GM19452 (cell line): ENCODE data around the gene NRDE2.
"Not testable (repeated sequence)": the region's sequence is repeated elsewhere in the genome, so short reads cannot be mapped to it uniquely, and the experiment has no call there.

Experiments
- ATAC-seq: cut with Tn5 transposase; IDR thresholded peaks from one replicate; pipeline ENCODE4 v1.9.1; 2021; ENCODE audit not compliant: unreplicated experiment

NRDE2 gene

GRCh38 chr14:90344331-90345238 is 12.8 kb upstream of the NRDE2 start:
- ATAC-seq: no peak

GRCh38 chr14:90342327-90342726 is 10.6 kb upstream of the NRDE2 start:
- no peak for ATAC-seq

- no peak for ATAC-seq
Measured at GRCh38 chr14:90341784-90342183, 10.0 kb upstream of the NRDE2 start.

- ATAC-seq: not testable (repeated sequence)
Measured at GRCh38 chr14:90341232-90341631, 9.5 kb upstream of the NRDE2 start.

- ATAC-seq: no peak
Measured at GRCh38 chr14:90336985-90337384, 5.2 kb upstream of the NRDE2 start.

GRCh38 chr14:90336401-90336800 is 4.7 kb upstream of the NRDE2 start:
- ATAC-seq: no peak

- peak; percentile 2 for ATAC-seq
Measured at GRCh38 chr14:90332271-90332584, 487 bp upstream of the NRDE2 start.

GRCh38 chr14:90330203-90331196 is 1.2 kb downstream of the NRDE2 start:
- no peak for ATAC-seq

- no peak for ATAC-seq
Measured at GRCh38 chr14:90321891-90322290, 9.8 kb downstream of the NRDE2 start.

- no peak for ATAC-seq
Measured at GRCh38 chr14:90319634-90320541, 11.9 kb downstream of the NRDE2 start.

GRCh38 chr14:90319173-90319572 is 12.6 kb downstream of the NRDE2 start:
- no peak for ATAC-seq

GRCh38 chr14:90318016-90318415 is 13.7 kb downstream of the NRDE2 start:
- no peak for ATAC-seq

GRCh38 chr14:90317286-90317685 is 14.5 kb downstream of the NRDE2 start:
- no peak for ATAC-seq

GRCh38 chr14:90308561-90308960 is 23.2 kb downstream of the NRDE2 start:
- no peak for ATAC-seq

- no peak for ATAC-seq
Measured at GRCh38 chr14:90305176-90305601, 26.6 kb downstream of the NRDE2 start.

- ATAC-seq: no peak
Measured at GRCh38 chr14:90304502-90304901, 27.2 kb downstream of the NRDE2 start.

- no peak for ATAC-seq
Measured at GRCh38 chr14:90303473-90303872, 28.3 kb downstream of the NRDE2 start.

- ATAC-seq: no peak
Measured at GRCh38 chr14:90302529-90303303, 29.0 kb downstream of the NRDE2 start.

- no peak for ATAC-seq
Measured at GRCh38 chr14:90301668-90302090, 30.1 kb downstream of the NRDE2 start.

- ATAC-seq: no peak
Measured at GRCh38 chr14:90301122-90301521, 30.6 kb downstream of the NRDE2 start.
